BLaER1 (cell line): ENCODE measurements around the gene ABHD5.

Experiments
- H3K27ac ChIP-seq: shearing (Covaris generic); formaldehyde crosslinking; 2 replicates; pipeline ENCODE4 v1.8.1; 2022
- H3K27me3 ChIP-seq: shearing (Covaris generic); formaldehyde crosslinking; 2 replicates; pipeline ENCODE4 v1.8.1; 2022
- H3K36me3 ChIP-seq: shearing (Covaris generic); formaldehyde crosslinking; 2 replicates; pipeline ENCODE4 v1.8.1; 2022
- H3K4me1 ChIP-seq: shearing (Covaris generic); formaldehyde crosslinking; 2 replicates; pipeline ENCODE4 v1.8.1; 2022
- H3K4me2 ChIP-seq: shearing (Covaris generic); formaldehyde crosslinking; 2 replicates; pipeline ENCODE4 v1.8.1; 2022
- H3K4me3 ChIP-seq: shearing (Covaris generic); formaldehyde crosslinking; 2 replicates; pipeline ENCODE4 v1.8.1; 2022
- H3K9ac ChIP-seq: shearing (Covaris generic); formaldehyde crosslinking; 2 replicates; pipeline ENCODE4 v1.8.1; 2022
- H3K9me3 ChIP-seq: shearing (Covaris generic); formaldehyde crosslinking; 2 replicates; pipeline ENCODE4 v1.8.1; 2022
- H4K20me1 ChIP-seq: shearing (Covaris generic); formaldehyde crosslinking; 2 replicates; pipeline ENCODE4 v1.8.1; 2022
- Cebpa-rat ChIP-seq: shearing (Covaris generic); IDR thresholded peaks from 2 replicates; pipeline ENCODE4 v1.8.1; 2022

Gene ABHD5

GRCh38 chr3:43695443-43695842 lies 4.7 kb downstream of the ABHD5 start:
- H3K4me2 ChIP-seq, result no peak overlapping the region
- no peak overlapping the region for H3K4me3 ChIP-seq
- TF ChIP-seq Cebpa-rat, result no peak
- H3K27me3 ChIP-seq, result no peaks in the 10 kb centered on the region
- H3K27ac ChIP-seq, result no peak overlapping the region
- H3K9ac ChIP-seq, result no peak overlapping the region
- H3K9me3 ChIP-seq, result no peaks in the 10 kb centered on the region
- no peaks in the 10 kb centered on the region for H3K36me3 ChIP-seq
- peaks cover 11% of the 10 kb centered on the region for H3K4me1 ChIP-seq
- no peaks in the 10 kb centered on the region for H4K20me1 ChIP-seq

- H3K9me3 ChIP-seq, result no peaks in the 10 kb centered on the region
- no peak overlapping the region for H3K4me2 ChIP-seq
- H3K9ac ChIP-seq, result no peak overlapping the region
- H3K36me3 ChIP-seq, result peaks cover 2% of the 10 kb centered on the region; the same call in 1 of the 2 replicates
- H3K4me3 ChIP-seq, result no peak overlapping the region
- H4K20me1 ChIP-seq, result no peaks in the 10 kb centered on the region
- no peaks in the 10 kb centered on the region for H3K27me3 ChIP-seq
- H3K4me1 ChIP-seq, result peaks cover 11% of the 10 kb centered on the region
- TF ChIP-seq Cebpa-rat, result no peak
- H3K27ac ChIP-seq, result no peak overlapping the region
Measured at GRCh38 chr3:43695863-43696262, 5.1 kb downstream of the ABHD5 start.

- no peak for TF ChIP-seq Cebpa-rat
- Histone ChIP-seq H3K9ac (no peak overlapping the region), H3K27ac (no peak overlapping the region), H4K20me1 (no peaks in the 10 kb centered on the region), H3K9me3 (no peaks in the 10 kb centered on the region), H3K4me2 (no peak overlapping the region), H3K36me3 (peaks cover 5% of the 10 kb centered on the region; the same call in 1 of the 2 replicates), H3K4me1 (peaks cover 11% of the 10 kb centered on the region), H3K27me3 (no peaks in the 10 kb centered on the region), H3K4me3 (no peak overlapping the region)
Measured at GRCh38 chr3:43696441-43696840, 5.7 kb downstream of the ABHD5 start.

GRCh38 chr3:43696881-43697280 lies 6.1 kb downstream of the ABHD5 start:
- H3K9ac ChIP-seq, result no peak overlapping the region
- no peak overlapping the region for H3K27ac ChIP-seq

GRCh38 chr3:43699864-43700263 lies 9.1 kb downstream of the ABHD5 start:
- no peaks in the 10 kb centered on the region for H3K27me3 ChIP-seq
- H3K4me2 ChIP-seq, result no peak overlapping the region
- peaks cover 20% of the 10 kb centered on the region for H3K36me3 ChIP-seq
- H4K20me1 ChIP-seq, result no peaks in the 10 kb centered on the region
- no peak overlapping the region for H3K27ac ChIP-seq
- TF ChIP-seq Cebpa-rat, result no peak
- no peaks in the 10 kb centered on the region for H3K9me3 ChIP-seq
- H3K4me3 ChIP-seq, result no peak overlapping the region
- no peak overlapping the region for H3K9ac ChIP-seq
- H3K4me1 ChIP-seq, result peaks cover 5% of the 10 kb centered on the region; the same call in 1 of the 2 replicates

More at GRCh38 chr3:43696881-43697280, 6.1 kb downstream of the ABHD5 start:
- no peaks in the 10 kb centered on the region for H3K27me3 ChIP-seq
- peaks cover 8% of the 10 kb centered on the region for H3K4me1 ChIP-seq
- H3K4me3 ChIP-seq, result no peak overlapping the region
- H3K9me3 ChIP-seq, result no peaks in the 10 kb centered on the region
- no peak overlapping the region for H3K4me2 ChIP-seq
- no peaks in the 10 kb centered on the region for H4K20me1 ChIP-seq
- no peak for TF ChIP-seq Cebpa-rat
- H3K36me3 ChIP-seq, result peaks cover 5% of the 10 kb centered on the region; the same call in 1 of the 2 replicates

GRCh38 chr3:43704697-43705096 lies 14.0 kb downstream of the ABHD5 start:
- Histone ChIP-seq H3K27me3 (no peaks in the 10 kb centered on the region), H3K4me1 (peaks cover 5% of the 10 kb centered on the region; the same call in 1 of the 2 replicates), H3K9ac (no peak overlapping the region), H3K4me2 (no peak overlapping the region), H3K4me3 (no peak overlapping the region), H3K27ac (no peak overlapping the region), H3K36me3 (peaks cover 27% of the 10 kb centered on the region), H3K9me3 (no peaks in the 10 kb centered on the region), H4K20me1 (no peaks in the 10 kb centered on the region)
- no peak for TF ChIP-seq Cebpa-rat

GRCh38 chr3:43706342-43706741 lies 15.6 kb downstream of the ABHD5 start:
- H4K20me1 ChIP-seq, result no peaks in the 10 kb centered on the region
- TF ChIP-seq Cebpa-rat, result no peak
- peaks cover 22% of the 10 kb centered on the region for H3K36me3 ChIP-seq
- no peaks in the 10 kb centered on the region for H3K9me3 ChIP-seq
- H3K4me1 ChIP-seq, result peaks cover 5% of the 10 kb centered on the region; the same call in 1 of the 2 replicates
- H3K27ac ChIP-seq, result no peak overlapping the region
- H3K9ac ChIP-seq, result no peak overlapping the region
- no peak overlapping the region for H3K4me2 ChIP-seq
- H3K27me3 ChIP-seq, result no peaks in the 10 kb centered on the region
- H3K4me3 ChIP-seq, result no peak overlapping the region

- H3K9ac ChIP-seq, result no peak overlapping the region
- H3K4me2 ChIP-seq, result no peak overlapping the region
- peaks cover 28% of the 10 kb centered on the region for H3K36me3 ChIP-seq
- no peak overlapping the region for H3K4me3 ChIP-seq
- TF ChIP-seq Cebpa-rat, result no peak
- no peaks in the 10 kb centered on the region for H3K27me3 ChIP-seq
- H3K4me1 ChIP-seq, result peaks cover 5% of the 10 kb centered on the region; the same call in 1 of the 2 replicates
- H3K27ac ChIP-seq, result no peak overlapping the region
- H3K9me3 ChIP-seq, result no peaks in the 10 kb centered on the region
- no peaks in the 10 kb centered on the region for H4K20me1 ChIP-seq
Measured at GRCh38 chr3:43707266-43707665, 16.5 kb downstream of the ABHD5 start.

- no peak for TF ChIP-seq Cebpa-rat
- Histone ChIP-seq H3K27ac (no peak overlapping the region), H4K20me1 (no peaks in the 10 kb centered on the region), H3K4me3 (no peak overlapping the region), H3K4me1 (peaks cover 5% of the 10 kb centered on the region; the same call in 1 of the 2 replicates), H3K27me3 (no peaks in the 10 kb centered on the region), H3K9ac (no peak overlapping the region), H3K4me2 (no peak overlapping the region), H3K9me3 (no peaks in the 10 kb centered on the region), H3K36me3 (peaks cover 30% of the 10 kb centered on the region)
Measured at GRCh38 chr3:43707998-43708397, 17.3 kb downstream of the ABHD5 start.

GRCh38 chr3:43709022-43709421 lies 18.3 kb downstream of the ABHD5 start:
- Histone ChIP-seq H3K36me3 (peaks cover 32% of the 10 kb centered on the region), H3K9me3 (no peaks in the 10 kb centered on the region), H3K4me3 (no peak overlapping the region), H3K9ac (no peak overlapping the region), H4K20me1 (no peaks in the 10 kb centered on the region), H3K4me2 (no peak overlapping the region), H3K27ac (no peak overlapping the region), H3K27me3 (no peaks in the 10 kb centered on the region), H3K4me1 (peaks cover 11% of the 10 kb centered on the region)
- TF ChIP-seq Cebpa-rat, result no peak

- peaks cover 44% of the 10 kb centered on the region for H3K36me3 ChIP-seq
- H3K4me2 ChIP-seq, result no peak overlapping the region
- peaks cover 6% of the 10 kb centered on the region for H3K4me1 ChIP-seq
Measured at GRCh38 chr3:43710607-43711006, 19.9 kb downstream of the ABHD5 start.

More at GRCh38 chr3:43710607-43711006, 19.9 kb downstream of the ABHD5 start:
- Histone ChIP-seq H3K27ac (no peak overlapping the region), H4K20me1 (no peaks in the 10 kb centered on the region), H3K27me3 (no peaks in the 10 kb centered on the region), H3K9ac (no peak overlapping the region), H3K9me3 (no peaks in the 10 kb centered on the region), H3K4me3 (no peak overlapping the region)
- TF ChIP-seq Cebpa-rat, result no peak
